ENCODE results near the gene ST6GALNAC4. TPM values are rescaled to one million over a fixed set of nuclear protein-coding genes. Genes with fewer than 3 reads are reported as not detected.

Gene ST6GALNAC4
- total RNA-seq, 1 experiment from 2014 or later = 15.4 TPM

GRCh38 chr9:127953768-127954505, 37.1 kb upstream of the ST6GALNAC4 start:
- H2AK5ac ChIP-seq (ENCODE audit: insufficient read length, low read length) = no peak overlapping the region
- H4K8ac ChIP-seq (replicated peaks; ENCODE audit: insufficient read length, low read depth, low read length) = no peak overlapping the region
- H3K27me3 ChIP-seq (ENCODE audit: insufficient read depth, low read length) = no peaks in the 10 kb centered on the region
- H2AFZ ChIP-seq (ENCODE audit: low read length) = no peak overlapping the region
- H3K9ac ChIP-seq (ENCODE audit: extremely low read depth, insufficient read length, low read length) = no peak overlapping the region
- H2BK5ac ChIP-seq (ENCODE audit: insufficient read length, low read length) = no peak overlapping the region
- H4K91ac ChIP-seq (ENCODE audit: insufficient read length, low read depth, low read length) = no peak overlapping the region
- no peaks in the 10 kb centered on the region for H3K23me2 ChIP-seq (ENCODE audit: insufficient read length, low read depth, low read length, poor library complexity, severe bottlenecking)
- H3K14ac ChIP-seq (ENCODE audit: insufficient read depth, low read length) = no peak overlapping the region
- no peak overlapping the region for H3K4me2 ChIP-seq (ENCODE audit: insufficient read depth, insufficient read length, low read length)
- Mint-ChIP-seq H3K4me1 (peaks cover 10 to 17% of the 10 kb centered on the region in 2 experiments), H3K36me3 (ENCODE audit: insufficient read depth in 1 of 3, low read depth in 3 of 3) (peaks cover 6 to 11% (median 6%) of the 10 kb centered on the region in 3 experiments; a peak in 6 of 7 replicates), H3K27ac (peak overlapping the region; percentile 40 to 48 (median 44); a peak in 4 of 7 replicates), H3K9me3 (no peaks in the 10 kb centered on the region), H3K4me3 (no peak overlapping the region), H3K27me3 (ENCODE audit: low read depth) (no peaks in the 10 kb centered on the region)
- H2BK12ac ChIP-seq (ENCODE audit: insufficient read length, low read depth, low read length) = no peak overlapping the region
- no CpG with 5 or more reads among the region's 17 CpGs for WGBS (ENCODE audit: extremely low coverage, insufficient read length, low lambda C conversion rate)
- no peak overlapping the region for H2BK20ac ChIP-seq (ENCODE audit: low read depth, low read length, poor library complexity, severe bottlenecking)
- DNase-seq = no peak
- no peak overlapping the region for H2BK120ac ChIP-seq (ENCODE audit: low read depth, low read length, poor library complexity, severe bottlenecking)
- peaks cover 3% of the 10 kb centered on the region; the same call in 1 of the 2 replicates for H3K4me1 ChIP-seq (ENCODE audit: insufficient read depth, low read length)
- peaks cover 3% of the 10 kb centered on the region for H3K79me1 ChIP-seq (ENCODE audit: insufficient read depth, low read depth, low read length, poor library complexity, severe bottlenecking)
- no peaks in the 10 kb centered on the region for H3K9me3 ChIP-seq (ENCODE audit: control insufficient read depth, low read depth, low read length)
- H3K4ac ChIP-seq (ENCODE audit: low read depth, low read length) = no peak overlapping the region
- TF ChIP-seq, protein P1, sequence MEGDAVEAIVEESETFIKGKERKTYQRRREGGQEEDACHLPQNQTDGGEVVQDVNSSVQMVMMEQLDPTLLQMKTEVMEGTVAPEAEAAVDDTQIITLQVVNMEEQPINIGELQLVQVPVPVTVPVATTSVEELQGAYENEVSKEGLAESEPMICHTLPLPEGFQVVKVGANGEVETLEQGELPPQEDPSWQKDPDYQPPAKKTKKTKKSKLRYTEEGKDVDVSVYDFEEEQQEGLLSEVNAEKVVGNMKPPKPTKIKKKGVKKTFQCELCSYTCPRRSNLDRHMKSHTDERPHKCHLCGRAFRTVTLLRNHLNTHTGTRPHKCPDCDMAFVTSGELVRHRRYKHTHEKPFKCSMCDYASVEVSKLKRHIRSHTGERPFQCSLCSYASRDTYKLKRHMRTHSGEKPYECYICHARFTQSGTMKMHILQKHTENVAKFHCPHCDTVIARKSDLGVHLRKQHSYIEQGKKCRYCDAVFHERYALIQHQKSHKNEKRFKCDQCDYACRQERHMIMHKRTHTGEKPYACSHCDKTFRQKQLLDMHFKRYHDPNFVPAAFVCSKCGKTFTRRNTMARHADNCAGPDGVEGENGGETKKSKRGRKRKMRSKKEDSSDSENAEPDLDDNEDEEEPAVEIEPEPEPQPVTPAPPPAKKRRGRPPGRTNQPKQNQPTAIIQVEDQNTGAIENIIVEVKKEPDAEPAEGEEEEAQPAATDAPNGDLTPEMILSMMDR (conservative IDR thresholded peaks at IDR 0.05) = no peak
- H2BK15ac ChIP-seq (ENCODE audit: low read depth, low read length) = no peak overlapping the region
- no peak overlapping the region for H4K5ac ChIP-seq (ENCODE audit: insufficient read length, low read depth, low read length)
- H3K56ac ChIP-seq (ENCODE audit: insufficient read length, low read depth, low read length) = no peak overlapping the region
- H3K27ac ChIP-seq (ENCODE audit: insufficient read length, low read depth, low read length) = no peak overlapping the region
- peaks cover 8% of the 10 kb centered on the region; the same call in 1 of the 2 replicates for H3K79me2 ChIP-seq (ENCODE audit: insufficient read depth, low read length)
- H4K20me1 ChIP-seq (ENCODE audit: control insufficient read depth, insufficient read depth, insufficient read length) = peaks cover 3% of the 10 kb centered on the region
- H3K23ac ChIP-seq (ENCODE audit: insufficient read length, low read depth, low read length) = no peak overlapping the region
- no peak overlapping the region for H3T11ph ChIP-seq (ENCODE audit: low read length)
- H3K18ac ChIP-seq (ENCODE audit: insufficient read length, low read depth, low read length) = no peak overlapping the region

Data from H9 (cell line).